HepG2 (cell line): ENCODE measurements around the gene LCAT. TPM values are rescaled to one million over a fixed set of nuclear protein-coding genes. Genes with fewer than 3 reads are reported as not detected.
A peak's percentile ranks its signal among the peaks of the same experiment; 100 is the strongest.

Source experiments
- ARNT2 ChIP-seq: sonication (generic); formaldehyde crosslinking; IDR thresholded peaks from 2 replicates; pipeline ENCODE4 v1.8.0; 2022; ENCODE audit warnings: mild to moderate bottlenecking, low read depth, missing genetic modification reagents, moderate library complexity
- CEBPG ChIP-seq: IDR thresholded peaks from 2 replicates; pipeline ENCODE4 v1.6.1; 2016
- CREM ChIP-seq, 2 experiments: sonication (generic) in 1 of 2; formaldehyde crosslinking in 1 of 2; IDR thresholded peaks; 2 replicates each; pipeline versions ENCODE4 v1.4.0 to v1.6.1; 2016 to 2020; ENCODE audit warnings: antibody characterized with exemption in 1 of 2, mild to moderate bottlenecking in 1 of 2, missing genetic modification reagents in 1 of 2
- EEA1 ChIP-seq: sonication (generic); formaldehyde crosslinking; IDR thresholded peaks from 2 replicates; pipeline ENCODE4 v1.5.1; 2020; ENCODE audit warnings: mild to moderate bottlenecking, missing genetic modification reagents, borderline replicate concordance
- HNF1B ChIP-seq: sonication (generic); formaldehyde crosslinking; IDR thresholded peaks from 2 replicates; pipeline ENCODE4 v1.5.1; 2020; ENCODE audit warnings: mild to moderate bottlenecking, moderate library complexity, missing genetic modification reagents
- JUN ChIP-seq: sonication (generic); formaldehyde crosslinking; IDR thresholded peaks from 2 replicates; pipeline ENCODE4 v1.4.0; 2020; ENCODE audit warnings: mild to moderate bottlenecking, missing genetic modification reagents
- MAFK ChIP-seq, 2 experiments: IDR thresholded peaks in 1 of 2; conservative IDR thresholded peaks in 1 of 2; 2 replicates each; pipeline ENCODE4 v1.6.1; 2011; ENCODE audit warnings: improper control_type of control experiment in 2 of 2, low read length in 2 of 2
- MXI1 ChIP-seq: IDR thresholded peaks from 3 replicates; pipeline ENCODE4 v1.6.1; 2012; ENCODE audit warnings: low read depth, low read length, inconsistent platforms, borderline replicate concordance
- NCOA2 ChIP-seq: sonication (generic); formaldehyde crosslinking; IDR thresholded peaks from 2 replicates; pipeline ENCODE4 v1.8.0; 2022; ENCODE audit warnings: inconsistent platforms
- NFRKB ChIP-seq: fragments of 450-650 bp; IDR thresholded peaks from 2 replicates; pipeline ENCODE4 v1.6.1; 2017
- PHF8 ChIP-seq: sonication (generic); formaldehyde crosslinking; IDR thresholded peaks from 2 replicates; pipeline ENCODE4 v1.5.0; 2020; ENCODE audit warnings: missing genetic modification reagents
- SIN3B ChIP-seq: fragments of 150-350 bp; IDR thresholded peaks from 2 replicates; pipeline ENCODE4 v1.6.1; 2014; ENCODE audit warnings: low read length
- SMAD1 ChIP-seq: sonication (generic); formaldehyde crosslinking; IDR thresholded peaks from 2 replicates; pipeline ENCODE4 v1.4.0; 2020; ENCODE audit warnings: missing genetic modification reagents, low read depth, mild to moderate bottlenecking, borderline replicate concordance
- SRSF1 ChIP-seq: fragments of 200-400 bp; formaldehyde crosslinking; optimal IDR thresholded peaks from 2 replicates; pipeline ENCODE3; 2017; ENCODE audit warnings: mild to moderate bottlenecking, low read depth, low read length, moderate library complexity
- ZNF30 ChIP-seq: sonication (generic); formaldehyde crosslinking; IDR thresholded peaks from 2 replicates; pipeline ENCODE4 v1.5.0; 2020; ENCODE audit warnings: mild to moderate bottlenecking, missing genetic modification reagents
- ZNF543 ChIP-seq: sonication (generic); formaldehyde crosslinking; IDR thresholded peaks from 2 replicates; pipeline ENCODE4 v1.4.0; 2020; ENCODE audit warnings: mild to moderate bottlenecking, missing genetic modification reagents
- ZNF562 ChIP-seq: sonication (generic); formaldehyde crosslinking; IDR thresholded peaks from 2 replicates; pipeline ENCODE4 v1.8.0; 2022; ENCODE audit warnings: missing genetic modification reagents, borderline replicate concordance
- ZNF670 ChIP-seq: sonication (generic); formaldehyde crosslinking; IDR thresholded peaks from 2 replicates; pipeline ENCODE4 v1.8.0; 2022; ENCODE audit warnings: mild to moderate bottlenecking, missing genetic modification reagents, borderline replicate concordance
- ZSCAN12 ChIP-seq: sonication (generic); formaldehyde crosslinking; IDR thresholded peaks from 2 replicates; pipeline ENCODE4 v1.9.0; 2021; ENCODE audit warnings: mild to moderate bottlenecking, missing genetic modification reagents
- polyA plus RNA-seq, 8 experiments: library from polyadenylated mRNA; depleted of rRNA in 3 of 8; stranded (reverse) in 7 of 8; unstranded in 1 of 8; fragments of >200 nt; fragmentation: Illumina TruSeq in 4 of 8; extraction: Trizol in 4 of 8; gene quantifications; 2 replicates each; pipeline versions ENCODE4 v1.2.1 to v1.2.3, GENCODE V29; 2011 to 2016; ENCODE audit warnings: low read depth in 4 of 8, missing spikeins in 1 of 8, mixed read lengths in 1 of 8; ENCODE audit not compliant: insufficient read depth in 1 of 8
- total RNA-seq, 5 experiments: library from RNA; depleted of rRNA; stranded (reverse); fragments of >200 nt; fragmentation: Illumina TruSeq; extraction: Trizol; gene quantifications; 2 replicates each; pipeline ENCODE4 v1.2.3, GENCODE V29; 2016; ENCODE audit warnings: low read depth in 1 of 5
- TF ChIP-seq, protein P1 (sequence below): IDR thresholded peaks from 2 replicates; pipeline ENCODE4 v1.6.1; 2012; ENCODE audit warnings: inconsistent platforms
- TF ChIP-seq, protein P2 (sequence below), 2 experiments: fragments of 450-650 bp in 1 of 2; sonication (generic) in 1 of 2; formaldehyde crosslinking; IDR thresholded peaks; 2 replicates each; pipeline versions ENCODE4 v1.5.0 to v1.8.0; 2020 to 2022; ENCODE audit warnings: mild to moderate bottlenecking in 1 of 2, missing genetic modification reagents in 1 of 2
- TF ChIP-seq, protein P3 (sequence below): sonication (generic); formaldehyde crosslinking; IDR thresholded peaks from 2 replicates; pipeline ENCODE4 v1.4.0; 2020; ENCODE audit warnings: mild to moderate bottlenecking, missing genetic modification reagents
- TF ChIP-seq, protein P4 (sequence below): sonication (generic); formaldehyde crosslinking; IDR thresholded peaks from 2 replicates; pipeline ENCODE4 v1.5.0; 2020; ENCODE audit warnings: mild to moderate bottlenecking, missing genetic modification reagents
- TF ChIP-seq, protein P5 (sequence below): sonication (generic); formaldehyde crosslinking; IDR thresholded peaks from 2 replicates; pipeline ENCODE4 v1.8.1; 2023; ENCODE audit warnings: mild to moderate bottlenecking, missing genetic modification reagents

Gene LCAT
- total and polyA plus RNA-seq, 2 of the 13 experiments (the other 11 are each of a cell fraction or from before 2014, with no cell fraction given), result 36.1 to 38.9 TPM

DNA sequence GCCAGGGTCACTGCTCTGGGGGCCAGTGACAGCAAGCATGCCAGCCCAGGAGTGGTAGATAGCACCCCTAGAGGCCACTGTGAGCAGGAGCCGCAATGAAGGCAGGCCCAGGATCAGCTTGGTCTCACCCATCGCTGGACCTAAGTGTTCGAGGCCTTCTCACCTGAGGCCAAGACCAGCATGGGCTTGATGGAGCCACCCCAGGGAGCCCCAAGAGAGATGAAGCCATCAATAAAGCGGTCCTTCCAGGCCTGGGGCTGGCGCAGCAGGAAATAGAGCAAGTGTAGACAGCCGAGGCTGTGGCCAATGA, 1.8 kb downstream of the LCAT start (continued):
- TF ChIP-seq HNF1B (CRISPR knock-in tag) (no peak), SRSF1 (peak; percentile 27), ZNF543 (CRISPR knock-in tag) (no peak), ZNF30 (CRISPR knock-in tag) (no peak), MAFK (conservative IDR thresholded peaks at IDR 0.05 in 1 of 2, IDR thresholded peaks at IDR 0.05 in 1 of 2; ENCODE audit: low read length in 2 of 2) (no peak), SMAD1 (no peak), EEA1 (CRISPR knock-in tag) (no peak), ZSCAN12 (CRISPR knock-in tag) (no peak), NCOA2 (CRISPR knock-in tag) (no peak), NFRKB (no peak), SIN3B (no peak), ZNF562 (CRISPR knock-in tag) (no peak), CEBPG (no peak), PHF8 (CRISPR knock-in tag) (no peak), CREM (IDR thresholded peaks at IDR 0.05) (no peak), CREM (CRISPR knock-in tag; IDR thresholded peaks at IDR 0.05) (no peak), JUN (CRISPR knock-in tag) (no peak), ZNF670 (no peak), ARNT2 (0 out of 2 replicates have a peak, but pooled peaks have one; percentile 59), MXI1 (peak; percentile 56; the same call in 1 of the 3 replicates)
- TF ChIP-seq, protein P1, sequence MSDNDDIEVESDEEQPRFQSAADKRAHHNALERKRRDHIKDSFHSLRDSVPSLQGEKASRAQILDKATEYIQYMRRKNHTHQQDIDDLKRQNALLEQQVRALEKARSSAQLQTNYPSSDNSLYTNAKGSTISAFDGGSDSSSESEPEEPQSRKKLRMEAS, result no peak
- TF ChIP-seq, protein P2, sequence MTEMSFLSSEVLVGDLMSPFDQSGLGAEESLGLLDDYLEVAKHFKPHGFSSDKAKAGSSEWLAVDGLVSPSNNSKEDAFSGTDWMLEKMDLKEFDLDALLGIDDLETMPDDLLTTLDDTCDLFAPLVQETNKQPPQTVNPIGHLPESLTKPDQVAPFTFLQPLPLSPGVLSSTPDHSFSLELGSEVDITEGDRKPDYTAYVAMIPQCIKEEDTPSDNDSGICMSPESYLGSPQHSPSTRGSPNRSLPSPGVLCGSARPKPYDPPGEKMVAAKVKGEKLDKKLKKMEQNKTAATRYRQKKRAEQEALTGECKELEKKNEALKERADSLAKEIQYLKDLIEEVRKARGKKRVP (CRISPR knock-in tag; IDR thresholded peaks at IDR 0.05), result no peak
- TF ChIP-seq, protein P3, sequence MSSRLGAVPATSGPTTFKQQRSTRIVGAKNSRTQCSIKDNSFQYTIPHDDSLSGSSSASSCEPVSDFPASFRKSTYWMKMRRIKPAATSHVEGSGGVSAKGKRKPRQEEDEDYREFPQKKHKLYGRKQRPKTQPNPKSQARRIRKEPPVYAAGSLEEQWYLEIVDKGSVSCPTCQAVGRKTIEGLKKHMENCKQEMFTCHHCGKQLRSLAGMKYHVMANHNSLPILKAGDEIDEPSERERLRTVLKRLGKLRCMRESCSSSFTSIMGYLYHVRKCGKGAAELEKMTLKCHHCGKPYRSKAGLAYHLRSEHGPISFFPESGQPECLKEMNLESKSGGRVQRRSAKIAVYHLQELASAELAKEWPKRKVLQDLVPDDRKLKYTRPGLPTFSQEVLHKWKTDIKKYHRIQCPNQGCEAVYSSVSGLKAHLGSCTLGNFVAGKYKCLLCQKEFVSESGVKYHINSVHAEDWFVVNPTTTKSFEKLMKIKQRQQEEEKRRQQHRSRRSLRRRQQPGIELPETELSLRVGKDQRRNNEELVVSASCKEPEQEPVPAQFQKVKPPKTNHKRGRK, result no peak
- TF ChIP-seq, protein P4, sequence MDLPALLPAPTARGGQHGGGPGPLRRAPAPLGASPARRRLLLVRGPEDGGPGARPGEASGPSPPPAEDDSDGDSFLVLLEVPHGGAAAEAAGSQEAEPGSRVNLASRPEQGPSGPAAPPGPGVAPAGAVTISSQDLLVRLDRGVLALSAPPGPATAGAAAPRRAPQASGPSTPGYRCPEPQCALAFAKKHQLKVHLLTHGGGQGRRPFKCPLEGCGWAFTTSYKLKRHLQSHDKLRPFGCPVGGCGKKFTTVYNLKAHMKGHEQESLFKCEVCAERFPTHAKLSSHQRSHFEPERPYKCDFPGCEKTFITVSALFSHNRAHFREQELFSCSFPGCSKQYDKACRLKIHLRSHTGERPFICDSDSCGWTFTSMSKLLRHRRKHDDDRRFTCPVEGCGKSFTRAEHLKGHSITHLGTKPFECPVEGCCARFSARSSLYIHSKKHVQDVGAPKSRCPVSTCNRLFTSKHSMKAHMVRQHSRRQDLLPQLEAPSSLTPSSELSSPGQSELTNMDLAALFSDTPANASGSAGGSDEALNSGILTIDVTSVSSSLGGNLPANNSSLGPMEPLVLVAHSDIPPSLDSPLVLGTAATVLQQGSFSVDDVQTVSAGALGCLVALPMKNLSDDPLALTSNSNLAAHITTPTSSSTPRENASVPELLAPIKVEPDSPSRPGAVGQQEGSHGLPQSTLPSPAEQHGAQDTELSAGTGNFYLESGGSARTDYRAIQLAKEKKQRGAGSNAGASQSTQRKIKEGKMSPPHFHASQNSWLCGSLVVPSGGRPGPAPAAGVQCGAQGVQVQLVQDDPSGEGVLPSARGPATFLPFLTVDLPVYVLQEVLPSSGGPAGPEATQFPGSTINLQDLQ (CRISPR knock-in tag), result no peak
- TF ChIP-seq, protein P5, sequence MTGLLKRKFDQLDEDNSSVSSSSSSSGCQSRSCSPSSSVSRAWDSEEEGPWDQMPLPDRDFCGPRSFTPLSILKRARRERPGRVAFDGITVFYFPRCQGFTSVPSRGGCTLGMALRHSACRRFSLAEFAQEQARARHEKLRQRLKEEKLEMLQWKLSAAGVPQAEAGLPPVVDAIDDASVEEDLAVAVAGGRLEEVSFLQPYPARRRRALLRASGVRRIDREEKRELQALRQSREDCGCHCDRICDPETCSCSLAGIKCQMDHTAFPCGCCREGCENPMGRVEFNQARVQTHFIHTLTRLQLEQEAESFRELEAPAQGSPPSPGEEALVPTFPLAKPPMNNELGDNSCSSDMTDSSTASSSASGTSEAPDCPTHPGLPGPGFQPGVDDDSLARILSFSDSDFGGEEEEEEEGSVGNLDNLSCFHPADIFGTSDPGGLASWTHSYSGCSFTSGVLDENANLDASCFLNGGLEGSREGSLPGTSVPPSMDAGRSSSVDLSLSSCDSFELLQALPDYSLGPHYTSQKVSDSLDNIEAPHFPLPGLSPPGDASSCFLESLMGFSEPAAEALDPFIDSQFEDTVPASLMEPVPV (CRISPR knock-in tag), result no peak
